C1 segment of cervical spinal cord (tissue), 14 donors: Measurements from ENCODE around the gene TTLL12.

Experiments used
- DNase-seq, 14 donors: peaks; one replicate each; lab custom pipeline; 2025; lab: John Stamatoyannopoulos, UW

TTLL12 gene

DNA sequence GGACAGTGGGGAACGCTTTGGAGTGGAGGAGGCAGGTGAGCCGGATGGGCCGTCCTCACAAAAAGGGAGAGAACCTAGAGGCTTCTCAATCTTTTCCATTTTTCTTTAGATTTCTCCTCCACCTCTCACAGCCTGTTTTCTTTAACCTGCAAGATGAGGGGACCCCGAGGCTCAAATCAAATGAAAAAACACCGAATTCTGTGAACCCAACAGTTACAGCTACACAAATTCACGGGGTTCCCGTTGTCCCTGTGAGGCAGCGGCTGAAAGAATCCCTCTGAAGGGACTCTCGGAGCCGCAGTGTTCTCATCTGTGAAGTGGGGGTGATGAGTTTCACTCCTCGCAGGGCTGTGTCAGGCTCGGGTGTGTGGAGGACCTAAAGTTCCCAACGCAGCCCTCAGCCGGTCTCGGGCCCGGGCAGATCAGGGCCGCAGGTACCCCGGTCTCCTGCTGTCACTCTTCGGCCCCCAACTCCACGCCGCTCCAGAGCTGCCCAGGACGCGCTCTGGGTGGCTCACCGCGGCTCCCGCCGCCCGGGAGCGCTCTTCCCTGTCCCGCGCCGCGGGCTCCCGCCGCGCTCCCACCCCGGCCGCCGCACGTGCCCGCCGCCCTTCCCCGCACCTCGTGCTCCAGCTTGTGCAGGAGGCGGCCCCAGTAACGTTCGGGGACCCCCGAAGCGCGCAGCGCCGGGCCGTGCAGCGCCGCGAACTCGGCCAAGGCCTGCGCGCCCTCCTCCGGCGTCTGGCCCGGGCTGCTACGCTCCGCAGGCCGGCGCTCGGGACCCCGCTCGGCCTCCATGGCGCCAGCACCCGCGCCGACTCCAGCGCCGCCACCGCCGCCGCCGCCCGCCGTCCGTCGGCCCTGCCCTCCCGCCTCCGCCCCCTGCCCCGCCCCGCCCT, at the start of gene TTLL12:
Gene TTLL12 (minus strand): TSS at position 863 of the 899 bp plus-strand sequence. CDS start 65 bp downstream, at position 798.
- peak in 10 of 14 donors; percentile 15 to 75 (median 43) for DNase-seq

GRCh38 chr22:43235445-43236409, 48.8 kb upstream of the TTLL12 start:
- DNase-seq, result no peak

DNA sequence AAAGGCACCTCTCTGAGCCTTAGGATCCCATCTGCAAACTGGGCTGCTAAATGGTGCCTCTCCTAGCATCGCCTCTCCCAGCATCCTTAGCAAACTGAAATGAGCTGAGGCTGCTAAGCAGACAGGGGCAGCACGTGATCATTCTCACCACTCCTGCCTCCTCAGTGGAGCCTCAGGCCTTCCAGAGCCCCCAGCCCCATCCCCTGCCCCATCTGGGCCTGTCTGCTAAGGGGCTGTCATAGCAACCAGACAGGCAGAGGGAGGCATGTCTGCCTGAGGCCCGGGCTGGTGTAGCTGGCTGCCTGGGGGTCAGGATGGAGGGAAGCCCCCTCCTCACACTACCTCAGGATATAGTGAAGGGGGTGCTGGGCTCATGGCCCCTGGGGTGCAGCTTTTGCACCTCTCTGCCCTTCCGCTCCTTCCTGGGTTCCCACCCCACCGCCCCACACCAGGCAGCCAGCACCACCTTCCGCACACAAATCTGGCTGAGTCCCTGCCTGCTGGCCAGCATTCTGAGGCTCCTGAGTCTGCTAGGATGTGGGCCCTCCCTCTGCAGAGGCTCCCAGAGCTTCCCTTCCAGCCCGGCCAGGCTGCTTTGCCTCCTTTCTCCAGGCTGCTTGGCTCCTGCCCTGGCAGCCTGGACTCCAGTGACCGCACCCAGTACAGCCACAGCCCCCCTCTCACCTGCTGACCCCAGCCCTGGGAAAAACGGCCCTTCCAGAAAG, 47.5 kb upstream of the TTLL12 start:
- DNase-seq, result no peak

DNA sequence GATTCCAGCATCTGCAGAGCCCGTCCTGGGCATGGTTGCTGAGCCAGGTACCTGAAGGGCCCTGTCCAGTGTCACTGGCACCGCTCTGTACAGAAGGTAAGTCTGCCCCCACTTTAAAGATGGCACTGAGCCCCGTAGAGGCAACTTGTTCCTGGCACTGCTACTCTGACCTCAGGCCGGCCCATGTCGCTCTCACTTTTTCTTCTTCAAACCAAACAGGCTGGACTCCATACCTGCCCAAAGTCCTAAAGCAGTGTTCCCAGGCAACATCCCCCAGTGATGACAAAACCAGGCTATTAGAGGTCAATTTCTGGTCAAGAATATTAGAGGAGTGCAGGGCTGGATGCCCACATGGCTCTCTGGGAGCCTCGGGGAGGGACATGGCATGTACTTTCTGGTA, 46.6 kb upstream of the TTLL12 start:
- DNase-seq, result no peak

- no peak for DNase-seq
Measured at GRCh38 chr22:43232445-43232844, 45.5 kb upstream of the TTLL12 start.

- no peak for DNase-seq
Measured at GRCh38 chr22:43231724-43232034, 44.7 kb upstream of the TTLL12 start.

GRCh38 chr22:43230971-43231723, 44.2 kb upstream of the TTLL12 start:
- DNase-seq, result peak in 3 of 14 donors; percentile 11 to 17 (median 12)

GRCh38 chr22:43230571-43230970, 43.6 kb upstream of the TTLL12 start:
- DNase-seq, result no peak

DNA sequence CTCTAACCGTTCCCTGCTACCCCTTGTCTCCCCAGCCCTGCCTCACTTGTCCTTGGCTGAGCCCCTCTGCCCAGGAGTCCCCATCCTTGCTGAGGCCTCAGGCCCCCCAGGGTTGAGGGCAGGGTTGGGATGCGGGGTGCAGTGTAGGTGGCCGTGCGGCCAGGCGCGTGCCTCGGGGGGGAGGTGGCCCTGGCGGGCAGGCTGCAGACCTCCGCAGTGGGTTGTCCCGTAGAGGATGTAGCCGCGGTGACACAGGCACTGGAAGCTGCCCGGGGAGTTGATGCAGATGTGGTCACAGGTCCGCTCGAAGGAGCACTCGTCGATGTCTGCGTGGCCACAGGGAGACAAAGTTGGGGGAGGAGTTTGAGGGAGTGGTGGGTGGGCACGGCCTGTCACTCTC, 41.9 kb upstream of the TTLL12 start:
- DNase-seq, result no peak

- no peak for DNase-seq
Measured at GRCh38 chr22:43228330-43228729, 41.4 kb upstream of the TTLL12 start.

DNA sequence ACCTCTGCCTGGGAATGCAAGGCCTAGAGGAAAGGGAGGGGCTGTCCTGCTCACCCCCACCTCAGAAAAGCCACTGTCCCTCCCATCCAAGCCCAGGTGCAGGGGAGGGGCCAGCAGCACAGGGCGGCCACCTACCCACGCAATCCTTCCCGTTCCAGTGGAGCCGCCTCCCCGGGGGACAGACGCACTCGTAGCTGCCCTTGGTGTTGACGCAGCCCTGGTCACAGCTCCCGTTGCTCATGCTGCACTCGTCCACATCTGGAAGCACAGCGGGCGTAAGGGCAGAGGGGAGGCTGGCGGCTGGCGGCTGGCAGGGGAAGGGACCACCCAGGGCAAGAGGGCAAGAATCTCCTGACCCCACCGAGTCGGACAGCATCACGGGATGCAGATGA, 40.3 kb upstream of the TTLL12 start:
- no peak for DNase-seq

- no peak for DNase-seq
Measured at GRCh38 chr22:43226377-43227238, 39.7 kb upstream of the TTLL12 start.

DNA sequence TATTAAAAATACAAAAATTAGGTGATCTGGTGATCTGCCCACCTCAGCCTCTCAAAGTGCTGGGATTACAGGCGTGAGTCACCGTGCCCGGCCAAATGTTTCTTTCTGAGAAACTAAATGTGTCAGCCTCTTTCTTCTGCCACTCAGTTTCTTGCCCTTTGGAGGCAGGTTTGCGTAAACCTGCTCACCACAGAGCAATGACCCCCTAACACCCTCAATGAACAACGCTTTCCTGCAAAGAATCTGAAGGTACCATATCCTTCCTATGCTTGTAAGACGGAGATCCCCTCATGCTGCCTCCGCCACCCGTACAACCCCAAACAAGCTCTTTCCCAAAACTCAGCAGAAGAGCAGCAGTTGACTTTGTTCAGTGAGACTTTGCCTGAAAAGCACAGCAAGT, 38.7 kb upstream of the TTLL12 start:
- no peak for DNase-seq

DNA sequence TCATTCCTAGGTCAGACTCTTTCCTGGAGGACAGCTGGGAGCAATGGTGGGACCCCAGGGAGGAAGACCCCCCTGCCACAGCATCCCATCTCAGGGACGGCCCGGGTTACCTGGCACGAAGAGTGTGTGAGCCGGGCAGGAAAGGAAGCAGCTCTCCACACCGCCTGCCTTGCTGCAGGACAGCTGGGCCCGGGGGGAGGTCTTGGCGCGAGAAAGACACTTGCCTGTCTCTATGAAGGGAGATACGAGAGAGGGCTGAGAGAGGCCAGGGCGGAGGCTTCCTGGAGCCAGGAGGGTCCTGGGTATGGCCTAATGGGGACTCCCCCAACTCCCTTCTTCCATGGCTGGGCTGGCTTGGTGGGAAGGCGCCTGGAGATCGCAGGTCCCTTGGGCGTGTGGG, 36.1 kb upstream of the TTLL12 start:
- DNase-seq, result peak in 1 of 14 donors; percentile 61

GRCh38 chr22:43222262-43222661, 35.3 kb upstream of the TTLL12 start:
- DNase-seq, result no peak

DNA sequence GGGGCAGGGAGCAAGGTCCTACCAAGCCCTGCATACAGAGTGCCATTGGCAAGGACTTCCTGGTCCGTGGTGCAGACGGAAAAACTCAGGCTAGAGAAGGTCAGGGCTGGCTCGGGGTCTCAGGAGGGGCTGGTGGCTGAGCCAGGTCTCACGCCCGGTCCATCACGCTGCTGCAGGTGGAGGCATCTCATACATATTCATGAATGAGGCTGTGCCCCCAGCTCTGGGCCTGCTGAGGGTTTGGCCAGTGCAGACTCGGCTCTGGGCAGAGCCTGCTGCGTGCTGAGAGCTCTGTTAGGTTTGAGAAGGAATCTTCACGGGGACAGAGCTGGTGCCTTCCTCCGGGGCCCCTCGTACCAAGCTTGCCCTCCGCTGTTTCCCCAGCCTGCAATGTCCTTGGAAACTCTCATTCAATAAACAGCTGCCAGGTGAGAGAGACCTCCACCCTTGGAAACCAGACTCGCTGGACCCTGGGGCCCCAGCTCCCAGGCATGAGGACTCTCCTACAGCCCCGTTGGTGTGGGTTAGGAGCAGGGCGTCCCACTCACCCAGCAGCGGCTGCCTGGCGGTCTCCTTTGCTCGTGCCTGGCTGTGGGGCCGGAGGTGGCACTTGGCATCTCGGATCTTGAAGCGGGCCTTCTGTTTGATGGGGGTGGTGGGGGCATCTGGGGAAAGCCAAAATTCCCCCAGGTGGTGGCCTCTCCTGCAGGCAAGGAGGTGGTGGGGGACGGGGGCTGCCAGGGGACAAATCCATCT, 33.9 kb upstream of the TTLL12 start:
- no peak for DNase-seq

DNA sequence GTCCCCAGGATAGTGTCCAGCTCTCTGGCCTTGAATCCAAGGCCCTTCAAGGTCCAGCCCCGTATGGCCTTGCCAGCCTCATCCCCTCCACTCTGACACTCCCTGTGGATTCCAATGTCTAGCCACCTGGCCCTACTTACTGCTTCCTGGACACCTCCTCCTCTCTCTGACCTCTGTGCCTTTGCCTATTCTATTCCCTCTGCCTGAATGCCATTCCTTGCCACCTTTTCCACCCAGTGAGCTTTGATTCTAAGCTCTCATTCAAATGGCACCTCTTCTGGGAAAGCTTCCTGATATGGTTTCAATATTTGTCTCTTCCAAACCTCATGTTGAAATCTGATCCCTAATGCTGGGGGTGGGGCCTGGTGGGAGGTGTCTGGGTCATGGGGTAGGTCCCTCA, 31.9 kb upstream of the TTLL12 start:
- DNase-seq, result no peak

GRCh38 chr22:43217285-43218030, 30.5 kb upstream of the TTLL12 start:
- DNase-seq, result no peak

GRCh38 chr22:43216738-43217137, 29.8 kb upstream of the TTLL12 start:
- DNase-seq, result no peak
